Spleen (tissue), 11 donors: ENCODE measurements around the gene LMBRD2. TPM values are rescaled to one million over a fixed set of nuclear protein-coding genes. Genes with fewer than 3 reads are reported as not detected.

Experiments
- DNase-seq: peaks from one replicate; pipeline ENCODE4 v3.0.0-alpha.2; 2020
- H3K27ac ChIP-seq, 8 donors: fragments of 200-600 bp; sonication (generic) in 7 of 8; 1 replicate in 4 of 8; 2 replicates in 4 of 8; pipeline versions ENCODE4 v1.5.0 to v1.8.0; 2016 to 2021; ENCODE audit warnings: inconsistent platforms in 4 of 8, mild to moderate bottlenecking in 4 of 8, moderate library complexity in 1 of 8
- H3K27me3 ChIP-seq, 7 donors: fragments of 200-600 bp; sonication (generic) in 6 of 7; replicated peaks in 1 of 7; 1 replicate in 4 of 7; 2 replicates in 3 of 7; pipeline versions ENCODE4 v1.5.0 to v1.8.0; 2016 to 2021; ENCODE audit warnings: inconsistent platforms in 3 of 7, mild to moderate bottlenecking in 1 of 7
- H3K36me3 ChIP-seq, 6 donors: fragments of 200-600 bp; sonication (generic) in 5 of 6; 1 replicate in 4 of 6; 2 replicates in 2 of 6; pipeline versions ENCODE4 v1.5.0 to v1.8.0; 2016 to 2021; ENCODE audit warnings: inconsistent platforms in 2 of 6
- H3K4me1 ChIP-seq, 6 donors: fragments of 200-600 bp; sonication (generic) in 5 of 6; 1 replicate in 3 of 6; 2 replicates in 3 of 6; pipeline versions ENCODE4 v1.5.0 to v1.8.0; 2016 to 2021; ENCODE audit warnings: inconsistent platforms in 3 of 6
- H3K4me3 ChIP-seq, 8 donors: fragments of 200-600 bp; sonication (generic) in 7 of 8; 1 replicate in 4 of 8; 2 replicates in 4 of 8; pipeline versions ENCODE4 v1.5.0 to v1.8.0; 2016 to 2021; ENCODE audit warnings: inconsistent platforms in 4 of 8, mild to moderate bottlenecking in 4 of 8, moderate library complexity in 2 of 8
- H3K9me3 ChIP-seq, 8 donors: fragments of 200-600 bp; sonication (generic) in 7 of 8; 1 replicate in 4 of 8; 2 replicates in 4 of 8; pipeline versions ENCODE4 v1.5.0 to v1.8.0; 2016 to 2021; ENCODE audit warnings: inconsistent platforms in 4 of 8
- CTCF ChIP-seq, 11 experiments: fragments of 200-600 bp in 7 of 11; fragments of 450-650 bp in 4 of 11; sonication (generic) in 4 of 11; IDR thresholded peaks in 8 of 11; conservative IDR thresholded peaks in 3 of 11; 1 replicate in 7 of 11; 2 replicates in 4 of 11; pipeline versions ENCODE4 v1.4.0 to v1.8.0; 2016 to 2021; ENCODE audit warnings: antibody characterized with exemption in 11 of 11, inconsistent platforms in 4 of 11, mild to moderate bottlenecking in 1 of 11
- POLR2A ChIP-seq, 3 donors: fragments of 450-650 bp; IDR thresholded peaks; one replicate each; pipeline ENCODE4 v1.5.1; 2017; ENCODE audit warnings: antibody characterized with exemption in 3 of 3, mild to moderate bottlenecking in 1 of 3
- POLR2AphosphoS5 ChIP-seq, 3 donors: sonication (generic); formaldehyde crosslinking; IDR thresholded peaks; one replicate each; pipeline ENCODE4 v1.5.1; 2017; ENCODE audit warnings: antibody characterized with exemption in 3 of 3
- WGBS, 5 donors: extraction: QIAGEN DNeasy Blood & Tissue Kit in 3 of 5; methylation state at CpG; one replicate each; pipeline versions ENCODE4 v1.1.5 to v1.1.7; 2013 to 2018; 5-methylcytosine and 5-hydroxymethylcytosine counted together
- intact Hi-C: fragments of 100-400 bp; cut with DNase I; formaldehyde crosslinking; loops from one replicate; pipeline ENCODE4 v1.15.0; 2023; ENCODE audit warnings: low total_unique reads
- microRNA-seq, 3 donors: library from miRNA; unstranded; fragments of <30 nt; microRNA quantifications; one replicate each; pipeline versions ENCODE4 to v1.1.0, GENCODE V29; 2019 to 2020
- polyA plus RNA-seq, 3 donors: library from polyadenylated mRNA; stranded (reverse); fragments of 200-250 nt; gene quantifications; one replicate each; pipeline ENCODE4 v1.2.1, GENCODE V29; 2013
- small RNA-seq, 4 donors: library from RNA; depleted of rRNA; stranded (forward); fragments of <200 nt; gene quantifications; one replicate each; pipeline ENCODE3, GENCODE V24; 2016
- total RNA-seq, 7 donors: library from RNA; depleted of rRNA in 3 of 7; stranded (reverse); fragments of >200 nt in 3 of 7; fragmentation: NEBNext Ultra II Directional in 4 of 7; extraction: Animal tissue kit (Norgen Biotek cat#: 25700) in 4 of 7; gene quantifications; one replicate each; pipeline versions ENCODE4 v1.1.0 to v1.2.1, GENCODE V29; 2016 to 2021
- donor health status: healthy with polysubstance abuse.
- donor health status: DM: no; HTN: no; CAD: no; lungs with moderate emphysema.
- donor health status: DM: no; HTN: no; CAD: no.
- donor health status: Bipolar disorder and iron deficiency.
- donor health status: healthy.
- donor health status: DM: no; HTN: no; CAD: no.
- donor health status: DM: yes; HTN: yes; CAD: no.

LMBRD2 gene
- total and polyA plus RNA-seq, 10 donors = 1.4 to 19.5 (median 12.2) TPM

GRCh38 chr5:36052538-36052937 is 99.1 kb downstream of the LMBRD2 start:
- intact Hi-C loops = no loop called here
- H3K9me3 ChIP-seq = no peaks in the 10 kb centered on the region
- H3K27ac ChIP-seq = no peak overlapping the region
- TF ChIP-seq POLR2A (IDR thresholded peaks at IDR 0.05) = no peak
- no peak for TF ChIP-seq CTCF (IDR thresholded peaks at IDR 0.05 in 8 of 11, conservative IDR thresholded peaks at IDR 0.05 in 3 of 11)
- TF ChIP-seq POLR2AphosphoS5 (IDR thresholded peaks at IDR 0.05) = no peak
- DNase-seq = no peak
- H3K36me3 ChIP-seq = no peaks in the 10 kb centered on the region
- peaks cover 0 to 5% (median 0%) of the 10 kb centered on the region in 6 donors for H3K4me1 ChIP-seq
- no peak overlapping the region for H3K4me3 ChIP-seq
- no peaks in the 10 kb centered on the region for H3K27me3 ChIP-seq

GRCh38 chr5:36049949-36050348 is 101.7 kb downstream of the LMBRD2 start:
- H3K27me3 ChIP-seq = no peaks in the 10 kb centered on the region
- TF ChIP-seq CTCF (IDR thresholded peaks at IDR 0.05 in 8 of 11, conservative IDR thresholded peaks at IDR 0.05 in 3 of 11) = no peak
- no peak for TF ChIP-seq POLR2A (IDR thresholded peaks at IDR 0.05)
- TF ChIP-seq POLR2AphosphoS5 (IDR thresholded peaks at IDR 0.05) = no peak

More at GRCh38 chr5:36049949-36050348, 101.7 kb downstream of the LMBRD2 start:
- intact Hi-C loops = no loop called here
- Histone ChIP-seq H3K27ac (no peak overlapping the region), H3K9me3 (no peaks in the 10 kb centered on the region), H3K4me3 (no peak overlapping the region), H3K4me1 (peaks cover 0 to 7% (median 0%) of the 10 kb centered on the region in 6 donors), H3K36me3 (no peaks in the 10 kb centered on the region)
- WGBS, 5 donors = 78 to 93% (median 83%) methylated on average over 4 of the region's 4 CpGs
- DNase-seq = no peak

Small RNA genes within 50 kb of the gene (microRNA-seq; reads per million reads assigned to microRNA genes)
- gene MIR580 = 1.4 to 1.8 (median 1.4) reads per million in 3 donors

Small RNA genes within 50 kb of the gene (small RNA-seq; reads per million reads assigned to genes)
- gene AC016612.1 = 0 reads per million in 4 donors
- gene MIR580 = 0.17 to 0.62 (median 0.25) reads per million in 4 donors
- gene RNU6-1305P = 0 reads per million in 4 donors

Other genes starting within 250 kb of the LMBRD2 start
- not detected for gene CAPSL, start 213.3 kb downstream of the LMBRD2 start, total RNA-seq
- gene CAPSL, start 213.3 kb downstream of the LMBRD2 start, polyA plus RNA-seq = not detected
- gene UGT3A1, start 160.5 kb downstream of the LMBRD2 start, total RNA-seq = not detected
- not detected for gene UGT3A1, start 160.5 kb downstream of the LMBRD2 start, polyA plus RNA-seq
- gene UGT3A2, start 85.0 kb downstream of the LMBRD2 start, total RNA-seq = 1 to 10 TPM in 4 of 7 donors, under 1 TPM in 1, not detected in 2; 0.94 to 2.2 (median 1.2) TPM
- under 1 TPM; 0.04 to 0.48 (median 0.11) TPM for gene UGT3A2, start 85.0 kb downstream of the LMBRD2 start, polyA plus RNA-seq
- 10 to 100 TPM; 14.8 to 23.6 (median 16.8) TPM for gene SKP2, start 224 bp upstream of the LMBRD2 start, total RNA-seq
- 1 to 10 TPM; 4.2 to 5.3 (median 5.3) TPM for gene SKP2, start 224 bp upstream of the LMBRD2 start, polyA plus RNA-seq
- 10 to 100 TPM; 14.7 to 21.8 (median 18.5) TPM for gene NADK2, start 90.0 kb upstream of the LMBRD2 start, total RNA-seq
- 1 to 10 TPM; 5.3 to 7.3 (median 5.5) TPM for gene NADK2, start 90.0 kb upstream of the LMBRD2 start, polyA plus RNA-seq
- gene RANBP3L, start 150.0 kb upstream of the LMBRD2 start, total RNA-seq = under 1 TPM in 1 of 7 donors, not detected in 6; 0.97 TPM
- under 1 TPM; 0.02 to 0.10 (median 0.07) TPM for gene RANBP3L, start 150.0 kb upstream of the LMBRD2 start, polyA plus RNA-seq